Measurements from ENCODE around the gene CLEC14A. TPM values are rescaled to one million over a fixed set of nuclear protein-coding genes. Genes with fewer than 3 reads are reported as not detected.

CLEC14A gene
- total and polyA plus RNA-seq, 9 of the 15 experiments (the other 6 are each of a cell fraction or from before 2014, with no cell fraction given), result not detected

GRCh38 chr14:38206689-38207376, 49.1 kb downstream of the CLEC14A start:
- ATAC-seq (no peak), DNase-seq (ENCODE audit: extremely low read depth in 1 of 4, low spot score in 3 of 4) (no peak), FAIRE-seq (no peak)
- in situ Hi-C loops (cut with MboI) (no loop called here), intact Hi-C loops (cut with micrococcal nuclease) (no loop called here)
- Histone ChIP-seq H4K20me1 (replicated peaks; ENCODE audit: control insufficient read depth, insufficient read depth, low read length) (no peaks in the 10 kb centered on the region), H3K4me3 (no peak overlapping the region), H3K9me1 (ENCODE audit: control insufficient read depth, insufficient read depth, low read length) (no peaks in the 10 kb centered on the region), H3K79me2 (ENCODE audit: control insufficient read depth, insufficient read depth, low read length) (no peaks in the 10 kb centered on the region), H3K27ac (ENCODE audit: extremely low read depth, low read depth, low read length) (no peak overlapping the region), H3K27me3 (ENCODE audit: control insufficient read depth in 2 of 2, insufficient read depth in 2 of 2, low read length in 2 of 2) (no peaks in the 10 kb centered on the region), H2AFZ (ENCODE audit: low read depth, low read length) (no peak overlapping the region), H3K9ac (ENCODE audit: insufficient read depth in 1 of 2, low read depth in 2 of 2, low read length in 2 of 2) (no peak overlapping the region), H3K4me1 (replicated peaks in 1 of 2; ENCODE audit: control insufficient read depth in 2 of 2, insufficient read depth in 2 of 2, low read length in 2 of 2) (no peaks in the 10 kb centered on the region), H3K4me2 (ENCODE audit: insufficient read depth, low read length) (no peak overlapping the region), H3K9me3 (replicated peaks; ENCODE audit: control insufficient read depth, insufficient read depth, low read depth, low read length) (no peaks in the 10 kb centered on the region), H3K36me3 (ENCODE audit: control insufficient read depth, insufficient read depth, low read length) (no peaks in the 10 kb centered on the region)
- ChIA-PET CTCF (ENCODE audit: low intra/inter-chr PET ratio) (no interaction called here), POLR2A (no interaction called here)
- 0% methylated on average over 2 of the region's 2 CpGs for WGBS (ENCODE audit: insufficient coverage, low coverage, missing lambda C conversion rate)
- no TSS peak for BruUV-seq (replicated peaks)
- TF ChIP-seq ZNF3 (CRISPR knock-in tag; IDR thresholded peaks at IDR 0.05) (no peak), FOXA1 (IDR thresholded peaks at IDR 0.05; ENCODE audit: borderline replicate concordance) (no peak), RBFOX2 (IDR thresholded peaks at IDR 0.05; ENCODE audit: low read depth, low read length) (no peak), GATAD2A (IDR thresholded peaks at IDR 0.05) (no peak)

GRCh38 chr14:38205949-38206665, 49.8 kb downstream of the CLEC14A start:
- no peak overlapping the region for H2AFZ ChIP-seq (ENCODE audit: low read depth, low read length)
- POLR2A ChIA-PET, result no interaction called here
- H3K27ac ChIP-seq (ENCODE audit: extremely low read depth, low read depth, low read length), result no peak overlapping the region
- no peaks in the 10 kb centered on the region for H3K9me1 ChIP-seq (ENCODE audit: control insufficient read depth, insufficient read depth, low read length)
- TF ChIP-seq HDAC3 (IDR thresholded peaks at IDR 0.05; ENCODE audit: borderline replicate concordance, partially characterized antibody) (no peak), CHCHD3 (CRISPR knock-in tag; IDR thresholded peaks at IDR 0.05) (no peak), ILK (tag; IDR thresholded peaks at IDR 0.05; ENCODE audit: borderline replicate concordance, low read depth) (no peak), ZBTB1 (CRISPR knock-in tag; IDR thresholded peaks at IDR 0.05; ENCODE audit: borderline replicate concordance, low read depth) (no peak), ZNF398 (CRISPR knock-in tag; IDR thresholded peaks at IDR 0.05) (no peak), ZKSCAN3 (CRISPR knock-in tag; IDR thresholded peaks at IDR 0.05) (no peak), HIVEP1 (CRISPR knock-in tag; IDR thresholded peaks at IDR 0.05) (no peak), MLLT1 (IDR thresholded peaks at IDR 0.05) (no peak)
- no peak for DNase-seq (ENCODE audit: extremely low read depth in 1 of 4, low spot score in 3 of 4)
- H3K36me3 ChIP-seq (ENCODE audit: control insufficient read depth, insufficient read depth, low read length), result no peaks in the 10 kb centered on the region
- H3K27me3 ChIP-seq (ENCODE audit: control insufficient read depth in 2 of 2, insufficient read depth in 2 of 2, low read length in 2 of 2), result no peaks in the 10 kb centered on the region
- no peaks in the 10 kb centered on the region for H3K79me2 ChIP-seq (ENCODE audit: control insufficient read depth, insufficient read depth, low read length)
- no peaks in the 10 kb centered on the region for H3K9me3 ChIP-seq (replicated peaks; ENCODE audit: control insufficient read depth, insufficient read depth, low read depth, low read length)
- no TSS peak for BruUV-seq (replicated peaks)
- WGBS (ENCODE audit: insufficient coverage, low coverage, missing lambda C conversion rate), result 0% methylated on average over 4 of the region's 5 CpGs
- H4K20me1 ChIP-seq (replicated peaks; ENCODE audit: control insufficient read depth, insufficient read depth, low read length), result no peaks in the 10 kb centered on the region
- intact Hi-C loops (cut with micrococcal nuclease) (no loop called here), in situ Hi-C loops (cut with MboI) (no loop called here)
- no peak overlapping the region for H3K4me2 ChIP-seq (ENCODE audit: insufficient read depth, low read length)
- ATAC-seq, result no peak
- no peaks in the 10 kb centered on the region for H3K4me1 ChIP-seq (replicated peaks in 1 of 2; ENCODE audit: control insufficient read depth in 2 of 2, insufficient read depth in 2 of 2, low read length in 2 of 2)
- no peak overlapping the region for H3K4me3 ChIP-seq
- FAIRE-seq, result no peak
- no peak overlapping the region for H3K9ac ChIP-seq (ENCODE audit: insufficient read depth in 1 of 2, low read depth in 2 of 2, low read length in 2 of 2)
- CTCF ChIA-PET (ENCODE audit: low intra/inter-chr PET ratio), result no interaction called here
